H54 (cell line): Measurements from ENCODE around the gene DAAM1.
A peak's percentile ranks its signal among the peaks of the same experiment; 100 is the strongest.

Experiments
- DNase-seq: peaks from one replicate; pipeline ENCODE4 v3.0.0; 2011; ENCODE audit warnings: low spot score, mixed read lengths; ENCODE audit not compliant: insufficient read length
- FAIRE-seq: peaks from 3 replicates; lab custom pipeline; 2011; peaks lifted over from hg19 to GRCh38; lab: Jason Lieb, UNC
- POLR2A ChIP-seq: IDR thresholded peaks from 2 replicates; pipeline ENCODE4 v1.6.1; 2011; ENCODE audit warnings: low read depth, mild to moderate bottlenecking, low read length

Gene DAAM1

DNA sequence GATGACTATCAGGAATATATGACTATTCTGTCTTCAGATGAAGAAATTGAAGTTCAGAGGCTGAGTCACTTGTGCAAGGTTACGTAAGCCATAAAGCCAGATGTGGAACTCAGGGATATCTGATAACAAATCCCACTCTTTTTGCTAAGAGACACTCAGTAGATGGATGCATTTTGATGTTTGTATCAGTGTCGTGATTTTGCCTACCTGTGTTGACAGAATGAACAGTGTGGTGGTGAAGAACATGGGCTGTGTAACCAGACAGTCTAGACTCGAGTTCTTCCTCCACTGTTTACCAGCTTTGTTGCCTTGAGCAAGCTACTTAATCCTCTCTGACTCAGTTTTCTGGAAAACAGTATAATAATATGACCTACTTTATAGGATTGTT is 93.9 kb downstream of the DAAM1 start:
- FAIRE-seq (peak; percentile 61), DNase-seq (no peak)
- TF ChIP-seq POLR2A, result no peak

DNA sequence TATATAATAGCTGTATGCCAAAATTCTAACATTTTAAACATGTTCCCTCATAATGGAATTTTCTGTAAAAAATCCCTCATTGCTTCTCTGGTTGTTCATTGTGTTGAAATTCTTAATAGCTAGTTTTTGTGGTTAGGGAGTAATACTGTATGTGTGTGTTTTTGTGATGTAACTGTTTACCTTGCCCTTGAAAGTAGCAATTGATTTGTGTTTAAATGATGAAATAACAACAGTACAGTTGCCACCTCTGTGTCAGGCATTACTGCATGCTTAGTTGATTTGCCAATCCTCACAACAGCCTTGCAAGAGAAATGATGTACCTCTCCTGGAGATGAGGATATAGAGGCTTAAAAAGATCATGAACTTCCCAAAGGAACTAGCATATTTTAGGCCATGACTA is 94.9 kb downstream of the DAAM1 start:
- DNase-seq, result no peak
- FAIRE-seq, result no peak

DNA sequence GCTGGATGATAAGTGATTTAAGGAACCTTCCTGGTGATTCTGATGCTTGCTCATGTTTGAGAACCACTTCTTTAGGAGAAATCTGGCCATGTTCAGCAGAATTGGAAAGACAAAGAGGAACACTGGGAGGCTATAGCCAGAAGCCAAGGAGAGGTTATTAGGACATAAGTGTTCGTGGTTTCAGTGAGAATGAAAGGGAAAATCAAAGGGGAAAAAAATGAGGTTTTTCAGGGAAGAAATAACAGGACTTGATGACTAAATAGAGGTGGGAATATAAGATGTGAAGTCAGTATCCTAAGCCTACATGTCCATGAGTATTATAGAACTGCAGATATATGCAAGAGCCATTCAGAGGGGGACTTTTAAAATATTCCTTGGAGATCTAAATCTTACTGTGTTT is 95.6 kb downstream of the DAAM1 start:
- FAIRE-seq, result no peak
- no peak for TF ChIP-seq POLR2A
- DNase-seq, result no peak

More for the DNA sequence above, 94.9 kb downstream of the DAAM1 start:
- no peak for TF ChIP-seq POLR2A

DNA sequence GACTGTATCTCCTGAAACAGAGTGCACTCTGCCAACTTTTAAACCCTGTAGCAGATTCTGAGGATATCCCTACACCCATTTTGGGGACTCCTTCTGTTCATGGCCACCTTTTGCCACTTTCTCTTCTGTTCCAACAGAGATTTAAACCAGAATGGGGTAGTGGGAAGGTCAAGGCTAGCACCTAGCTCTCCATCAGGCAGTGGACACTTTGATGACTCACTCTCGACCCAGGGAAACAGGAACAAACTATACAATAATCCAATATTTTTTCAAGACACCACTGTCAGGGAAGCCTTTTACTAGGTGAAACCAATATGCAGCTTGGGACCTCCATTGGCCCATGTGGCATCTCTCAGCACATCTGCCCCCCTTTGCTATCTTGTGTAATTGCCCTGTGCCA is 103.6 kb downstream of the DAAM1 start:
- DNase-seq (no peak), FAIRE-seq (no peak)
- TF ChIP-seq POLR2A, result no peak

DNA sequence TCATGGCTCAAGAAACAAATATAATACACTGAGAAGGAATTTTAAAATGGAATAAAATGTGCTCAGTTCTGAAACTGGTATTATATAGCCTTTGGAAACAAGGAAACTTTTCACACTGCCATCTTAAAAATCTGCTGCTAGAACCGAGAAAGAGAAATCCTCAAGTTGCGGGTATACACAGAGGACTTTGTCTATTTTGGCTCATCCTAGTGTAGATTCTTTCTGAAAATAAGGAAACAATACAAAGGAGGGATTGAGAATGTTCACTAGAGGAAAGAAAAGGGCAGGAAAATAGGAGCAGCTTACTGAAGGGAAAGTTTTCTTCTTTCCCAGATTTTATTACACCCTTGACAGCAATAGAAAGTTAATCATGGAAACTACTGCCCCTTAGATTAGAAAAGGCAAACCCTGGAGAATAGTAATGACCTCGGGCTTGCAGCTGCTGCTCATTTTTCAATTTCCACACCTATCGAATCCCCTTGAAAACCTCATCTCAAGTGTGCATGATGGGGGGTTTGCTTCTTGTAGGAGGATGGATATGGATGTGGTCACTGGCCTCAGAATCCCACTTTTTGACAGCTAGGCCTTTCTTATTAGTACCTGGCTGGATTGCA is 104.6 kb downstream of the DAAM1 start:
- FAIRE-seq (no peak), DNase-seq (no peak)
- no peak for TF ChIP-seq POLR2A

DNA sequence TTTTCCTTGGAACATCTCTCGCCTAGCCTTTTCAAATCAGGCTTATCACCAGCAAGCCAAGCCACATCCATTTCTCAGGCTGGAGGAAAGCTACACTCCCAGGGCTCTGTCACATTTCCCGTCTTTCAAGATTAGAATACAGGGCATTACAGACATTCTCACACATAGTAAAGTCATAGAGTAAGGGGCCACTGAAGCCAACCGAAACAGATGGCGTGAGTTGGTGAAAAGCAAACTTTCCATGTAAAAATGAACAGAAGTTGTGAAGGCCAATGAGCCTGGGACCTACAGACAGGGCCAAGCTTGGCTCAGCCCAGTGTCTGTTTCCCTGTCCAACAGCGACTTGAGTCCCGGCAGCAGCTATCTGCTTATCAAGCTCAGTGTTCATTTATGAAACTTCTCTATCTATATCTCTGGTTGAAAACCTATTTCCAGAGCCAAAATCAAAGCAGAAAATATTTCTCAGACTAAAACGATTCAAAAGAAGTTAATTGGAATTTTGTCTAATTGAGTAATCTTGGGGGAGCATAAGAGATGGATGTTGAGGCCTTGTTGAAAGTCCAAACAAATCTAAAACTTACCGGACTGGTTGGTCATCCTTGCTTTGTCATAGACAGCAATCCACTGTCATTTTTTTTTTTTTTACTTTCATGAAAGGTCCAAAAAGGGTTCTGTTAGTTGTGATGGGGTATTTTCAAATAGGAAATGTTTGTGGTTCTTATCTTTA is 105.6 kb downstream of the DAAM1 start:
- DNase-seq (no peak), FAIRE-seq (no peak)
- TF ChIP-seq POLR2A, result no peak

DNA sequence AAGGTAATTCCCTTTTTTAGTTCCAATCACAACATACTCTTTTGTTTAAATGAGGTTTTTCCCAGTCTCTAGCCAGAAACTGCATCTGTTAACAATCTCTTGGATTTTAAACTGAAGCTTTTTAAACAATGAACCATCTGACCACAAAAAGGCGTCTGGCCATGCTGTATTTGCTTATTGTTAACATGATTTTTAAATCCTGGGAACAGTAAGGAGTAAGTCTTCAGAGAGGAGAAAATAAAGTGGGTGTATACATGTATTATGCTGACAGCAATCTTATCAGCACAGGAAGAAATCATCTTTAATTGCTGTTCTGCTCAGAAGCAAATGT is 106.2 kb downstream of the DAAM1 start:
- DNase-seq (no peak), FAIRE-seq (no peak)
- no peak for TF ChIP-seq POLR2A

DNA sequence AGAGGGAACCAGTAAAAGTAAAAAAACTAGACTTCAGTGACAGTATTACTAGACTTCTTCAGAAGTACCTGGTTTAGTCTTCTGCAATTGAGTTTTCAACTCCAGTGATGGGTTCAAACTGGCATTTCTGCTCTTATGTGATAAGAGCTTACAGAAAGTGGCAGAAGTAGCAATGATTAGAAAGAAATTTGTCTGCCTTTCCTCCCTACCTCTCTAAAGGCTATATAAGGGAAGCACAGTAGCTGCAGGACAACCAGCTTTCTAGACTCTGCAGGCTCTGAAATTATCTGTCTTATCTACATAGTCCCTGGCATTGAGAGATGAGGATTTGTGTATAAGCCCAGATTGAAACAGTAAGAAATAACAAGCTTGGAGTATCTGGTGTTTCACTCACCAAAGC is 107.5 kb downstream of the DAAM1 start:
- FAIRE-seq (no peak), DNase-seq (no peak)
- TF ChIP-seq POLR2A, result no peak

DNA sequence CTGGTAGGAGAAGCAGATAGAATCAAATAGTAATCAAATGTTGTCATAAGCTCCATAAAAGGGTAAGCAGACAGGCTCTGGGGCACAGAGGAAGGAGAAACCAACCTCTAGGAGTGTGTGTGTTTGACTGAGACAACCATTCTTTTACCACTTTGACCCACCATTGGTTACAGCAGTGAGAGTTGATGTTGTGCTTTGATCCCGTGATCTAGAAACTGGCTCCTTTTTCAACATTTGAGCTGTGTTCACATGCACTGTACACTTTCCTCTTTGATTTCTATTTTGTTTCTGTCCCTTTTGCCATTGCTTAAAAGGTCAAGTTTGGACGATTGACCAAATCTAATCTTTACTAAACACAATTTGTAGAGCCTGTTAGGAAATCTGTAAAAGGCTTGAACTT is 108.0 kb downstream of the DAAM1 start:
- no peak for DNase-seq
- no peak for FAIRE-seq

DNA sequence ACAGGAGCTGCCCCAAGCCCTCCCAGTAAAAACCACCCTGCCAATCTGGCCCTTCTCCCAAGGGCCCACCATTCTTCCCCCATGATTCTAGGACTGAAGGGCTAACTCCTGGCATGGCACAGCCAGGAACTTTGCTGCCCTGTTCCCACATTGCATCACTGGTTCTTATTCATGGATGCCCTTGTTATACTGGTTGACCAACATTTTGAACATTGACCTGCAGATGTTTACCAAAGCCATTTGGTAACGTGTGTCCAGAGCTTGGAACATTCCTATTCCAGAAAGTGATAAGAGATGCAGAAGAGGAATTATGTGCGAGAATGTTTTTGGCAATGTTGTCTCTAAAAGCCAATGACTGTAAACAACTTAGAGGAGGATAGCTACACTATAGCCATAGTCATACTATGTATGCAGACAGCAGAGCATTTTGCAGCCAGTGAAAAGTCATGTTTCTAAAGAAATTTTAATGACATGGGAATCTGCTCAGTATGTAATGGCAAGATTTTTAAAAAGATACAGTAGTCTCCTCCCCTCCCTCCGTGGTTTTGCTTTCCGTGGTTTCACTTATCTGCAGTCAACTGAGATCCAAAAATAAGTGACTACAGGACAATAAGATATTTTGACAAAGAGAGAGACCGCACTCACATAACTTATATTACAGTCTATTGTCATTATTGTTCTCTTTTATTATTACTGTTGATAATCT is 108.8 kb downstream of the DAAM1 start:
- no peak for TF ChIP-seq POLR2A
- DNase-seq (no peak), FAIRE-seq (no peak)

More for the DNA sequence above, 108.0 kb downstream of the DAAM1 start:
- TF ChIP-seq POLR2A, result no peak

DNA sequence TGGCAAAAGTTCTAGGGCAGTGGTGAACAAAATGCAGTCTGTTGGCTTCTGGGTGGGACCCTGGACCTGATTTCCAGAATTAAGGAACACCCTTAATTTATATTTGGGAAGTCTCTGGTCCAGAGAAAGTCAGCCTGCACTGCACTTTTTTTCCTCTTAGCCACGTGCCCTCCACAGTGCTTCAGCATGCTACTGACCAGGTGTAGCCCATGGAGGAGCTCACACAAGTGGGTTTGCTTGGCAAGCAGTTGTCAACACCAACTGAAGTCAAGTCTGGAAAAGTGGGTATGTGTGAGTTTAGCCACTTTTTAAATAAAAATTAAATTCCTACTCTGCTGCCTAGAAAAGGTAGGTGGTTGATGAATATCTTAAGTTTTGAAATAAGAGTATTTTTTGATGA is 111.3 kb downstream of the DAAM1 start:
- DNase-seq (no peak), FAIRE-seq (no peak)
- TF ChIP-seq POLR2A, result no peak

DNA sequence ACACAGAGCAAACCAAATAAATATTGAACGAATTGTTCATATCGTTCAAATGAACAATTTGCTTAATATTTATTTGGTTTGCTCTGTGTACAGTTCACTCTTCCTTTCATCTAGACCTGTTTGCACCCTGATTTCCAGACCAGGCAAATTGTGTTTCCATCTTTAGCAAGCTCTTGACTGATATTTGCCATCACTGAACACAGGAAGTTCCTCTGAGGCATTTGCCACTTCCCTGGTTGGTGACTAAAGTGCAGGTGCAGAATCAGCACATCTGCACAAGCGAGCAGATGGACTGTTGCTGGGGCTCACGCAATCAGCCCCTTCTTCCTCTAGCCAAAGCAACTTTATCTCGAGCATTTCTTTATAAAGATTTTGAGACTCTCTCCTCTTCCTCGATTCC is 112.9 kb downstream of the DAAM1 start:
- no peak for DNase-seq

DNA sequence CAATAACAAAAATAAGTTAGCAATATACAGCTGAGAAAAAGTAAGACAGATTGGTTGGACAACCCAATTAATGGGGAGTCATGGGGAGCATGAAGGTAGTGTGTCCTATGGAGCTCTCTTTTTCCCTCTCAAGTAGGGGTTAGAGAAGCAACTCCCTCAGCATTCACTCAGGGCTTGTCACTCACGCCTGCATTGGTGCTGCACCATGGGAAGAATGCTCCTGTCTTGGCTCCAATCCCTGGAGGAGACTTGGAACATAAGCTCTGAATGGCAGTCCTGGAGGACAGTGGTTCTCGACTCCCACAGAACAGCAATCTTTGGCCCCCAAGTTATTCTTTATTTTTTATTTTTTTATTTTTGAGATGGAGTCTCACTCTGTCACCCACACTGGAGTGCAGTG is 113.8 kb downstream of the DAAM1 start:
- TF ChIP-seq POLR2A, result no peak

More for the DNA sequence above, 112.9 kb downstream of the DAAM1 start:
- no peak for FAIRE-seq
- no peak for TF ChIP-seq POLR2A

DNA sequence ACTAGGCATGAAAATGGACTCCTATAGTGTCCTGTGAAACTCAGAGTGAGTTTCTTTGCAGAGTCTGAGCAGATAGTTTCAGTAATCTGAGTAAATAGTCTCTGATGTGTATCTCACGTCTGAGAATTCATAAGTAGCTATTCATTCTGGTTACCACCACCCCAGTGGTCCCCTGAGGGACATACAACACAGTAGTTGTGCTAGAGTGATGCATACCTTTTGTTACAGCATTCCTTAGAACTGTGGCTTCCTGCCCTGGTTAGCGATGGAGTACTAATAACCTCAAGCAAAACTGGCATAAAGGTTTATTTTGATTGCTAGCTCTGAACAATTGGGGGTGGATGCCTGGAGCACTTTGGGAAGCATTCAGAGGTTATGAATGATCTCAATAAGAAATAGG is 114.7 kb downstream of the DAAM1 start:
- FAIRE-seq, result no peak
- no peak for TF ChIP-seq POLR2A
- DNase-seq, result no peak

More for the DNA sequence above, 113.8 kb downstream of the DAAM1 start:
- DNase-seq, result no peak
- no peak for FAIRE-seq

DNA sequence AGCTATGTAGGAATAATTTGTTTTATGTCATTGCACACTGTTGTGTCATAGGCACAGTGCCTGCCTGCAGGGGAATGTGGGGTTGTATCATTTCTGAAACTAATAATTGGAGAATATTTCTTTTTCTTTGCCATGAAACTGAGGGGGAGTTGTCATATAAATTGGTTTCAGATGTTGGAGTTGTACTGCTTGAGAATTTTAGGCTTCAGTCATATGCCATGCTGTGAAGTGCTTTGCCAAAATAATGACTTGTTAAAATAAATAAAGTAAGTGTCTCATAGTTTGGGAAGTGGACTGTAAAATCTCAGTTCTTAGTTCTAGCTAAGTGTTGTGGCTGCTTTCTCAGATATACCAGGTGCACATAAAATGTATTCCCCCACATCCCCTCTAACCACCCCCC is 116.8 kb downstream of the DAAM1 start:
- FAIRE-seq (no peak), DNase-seq (no peak)
- TF ChIP-seq POLR2A, result no peak
